Fibroblast of skin of left biceps (primary cell): ENCODE measurements around the gene PPP1R18.
"Not testable (repeated sequence)": the region's sequence is repeated elsewhere in the genome, so short reads cannot be mapped to it uniquely, and the experiment has no call there.

Source experiments
- DNase-seq, 2 experiments: peaks; one replicate each; pipeline ENCODE4 v3.0.0-alpha.2; 2013; ENCODE audit warnings: low read depth in 2 of 2

The PPP1R18 gene

DNA sequence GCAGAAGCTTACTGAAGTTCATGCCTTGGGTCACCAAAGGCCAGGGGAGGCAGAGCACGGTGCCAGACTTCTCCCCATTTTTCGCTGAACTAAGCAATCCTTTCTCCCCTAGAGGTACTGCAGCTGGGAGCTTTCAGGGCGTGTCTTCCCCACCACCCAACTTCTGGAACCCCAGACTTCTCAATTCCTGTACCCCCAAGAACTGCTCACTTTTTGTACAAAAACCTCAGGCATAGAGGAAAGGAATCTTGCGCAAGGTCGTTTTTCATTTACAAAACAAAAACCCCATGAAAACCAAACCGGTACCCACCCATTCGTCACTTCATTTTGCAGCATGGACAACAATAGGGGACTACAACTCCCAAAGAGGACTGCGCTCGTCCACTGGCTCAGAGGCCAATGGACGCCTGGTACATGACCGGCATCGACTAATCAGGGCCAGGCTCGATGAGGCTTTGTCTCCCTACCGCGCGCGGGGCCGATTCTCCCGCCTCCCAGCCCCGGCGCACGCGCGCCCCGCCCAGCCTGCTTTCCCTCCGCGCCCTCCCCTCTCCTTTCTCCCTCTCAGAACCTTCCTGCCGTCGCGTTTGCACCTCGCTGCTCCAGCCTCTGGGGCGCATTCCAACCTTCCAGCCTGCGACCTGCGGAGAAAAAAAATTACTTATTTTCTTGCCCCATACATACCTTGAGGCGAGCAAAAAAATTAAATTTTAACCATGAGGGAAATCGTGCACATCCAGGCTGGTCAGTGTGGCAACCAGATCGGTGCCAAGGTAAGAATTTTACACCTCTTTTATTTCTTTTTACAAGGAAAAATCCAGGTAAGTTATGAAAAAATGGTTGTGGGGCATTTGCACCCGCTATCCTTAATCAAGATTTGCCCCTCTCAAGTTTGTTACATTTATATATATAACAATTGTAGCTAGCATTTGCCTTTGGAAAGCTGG is 33.6 kb upstream of the PPP1R18 start, which contains the start of gene TUBB:
Gene TUBB, plus strand, starts transcription at position 562 of the 947 bp plus-strand sequence. Its CDS starts 155 bp downstream, at position 717.
- peak; percentile 95 for DNase-seq

DNA sequence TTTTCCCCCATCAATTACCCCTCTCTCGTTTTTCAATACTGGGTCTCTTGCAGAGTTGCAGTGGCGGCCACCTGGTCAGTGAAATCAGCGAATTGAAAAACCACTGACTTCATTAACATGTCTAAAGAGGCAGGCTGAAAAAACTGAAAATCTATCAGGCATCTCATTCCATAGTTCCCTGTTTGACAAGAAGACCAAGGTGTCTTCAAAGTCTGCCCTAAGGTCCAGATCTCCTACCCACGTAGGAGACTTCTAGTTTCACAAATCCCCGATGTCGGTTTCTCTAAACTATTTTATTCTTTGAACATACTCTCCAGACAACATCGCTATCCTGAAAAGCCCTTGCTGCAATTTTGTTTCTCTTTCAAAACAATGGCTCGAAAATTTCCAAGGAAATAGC is 32.9 kb upstream of the PPP1R18 start:
- no peak for DNase-seq

DNA sequence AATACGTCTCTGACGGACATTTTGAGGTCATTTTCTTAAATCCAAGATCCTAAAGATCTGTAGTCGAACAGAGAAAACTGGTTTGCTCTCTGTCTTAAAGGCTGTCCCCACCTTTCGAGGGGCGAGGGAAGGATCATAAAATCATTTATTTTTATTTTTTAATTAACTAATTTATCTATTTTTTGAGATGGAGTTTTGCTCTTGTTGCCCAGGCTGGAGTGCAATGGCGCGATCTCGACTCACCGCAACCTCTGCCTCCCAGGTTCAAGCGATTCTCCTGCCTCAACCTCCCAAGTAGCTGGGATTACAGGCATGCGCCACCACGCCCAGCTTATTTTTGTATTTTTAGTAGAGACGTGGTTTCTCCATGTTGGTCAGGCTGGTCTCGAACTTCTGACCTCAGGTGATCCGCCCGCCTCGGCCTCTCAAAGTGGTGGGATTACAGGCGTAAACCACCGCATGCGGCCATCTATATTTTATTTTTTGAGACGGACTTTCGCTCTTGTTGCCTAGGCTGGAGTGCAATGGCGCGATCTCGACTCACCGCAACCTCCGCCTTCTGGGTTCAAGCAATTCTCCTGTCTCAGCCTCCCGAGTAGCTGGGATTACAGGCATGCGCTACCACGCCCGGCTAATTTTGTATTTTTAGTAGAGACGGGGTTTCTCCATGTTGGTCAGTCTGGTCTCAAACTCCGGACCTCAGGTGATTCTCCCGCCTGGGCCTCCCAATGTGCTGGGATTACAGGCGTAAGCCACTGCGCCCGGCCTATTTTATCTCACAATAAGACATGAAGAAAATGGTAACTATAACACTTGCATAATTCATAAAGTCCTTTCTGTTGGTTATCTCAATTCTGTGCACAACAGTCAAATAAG is 31.6 kb upstream of the PPP1R18 start:
- DNase-seq = not testable (repeated sequence)

DNA sequence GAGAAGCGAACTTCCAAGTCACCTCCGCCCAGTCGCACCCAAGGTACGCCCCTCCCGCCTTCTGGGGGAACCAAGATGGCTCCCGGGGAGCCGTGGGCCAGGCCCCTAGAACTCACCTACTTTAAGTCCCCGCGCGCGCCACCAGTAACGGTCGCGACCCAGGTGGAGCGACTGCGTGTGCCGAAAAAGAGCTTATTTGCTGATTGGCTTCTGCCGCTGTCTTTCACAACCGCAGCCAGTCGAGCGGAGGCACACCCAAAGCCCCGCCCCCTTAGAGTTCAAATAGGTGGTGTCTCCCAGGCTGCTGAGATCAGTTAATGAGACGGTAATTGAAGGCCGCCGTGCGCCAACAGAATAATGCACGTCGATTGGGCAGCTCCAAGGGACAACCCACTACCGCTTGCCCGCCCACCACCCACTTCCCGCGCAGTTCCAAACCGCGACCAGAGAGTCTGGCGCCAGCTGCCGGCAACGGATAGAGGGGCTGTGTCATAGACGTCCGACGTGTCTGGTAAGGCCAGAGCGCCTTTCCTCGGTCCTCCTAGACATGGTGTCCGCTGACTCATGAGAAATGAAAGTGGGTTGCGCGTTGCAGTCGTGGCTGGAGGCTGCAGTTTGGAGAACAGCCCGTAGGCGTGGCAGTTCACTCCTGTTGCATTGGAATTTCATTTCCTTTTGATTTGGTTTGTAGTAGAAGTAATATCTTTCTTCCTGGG is 30.8 kb upstream of the PPP1R18 start, which contains the start of gene MDC1:
Gene MDC1, minus strand, starts transcription at position 153 of the 716 bp plus-strand sequence. CDS start 2,106 bp downstream, outside the sequence.
- peak; percentile 100 for DNase-seq

DNA sequence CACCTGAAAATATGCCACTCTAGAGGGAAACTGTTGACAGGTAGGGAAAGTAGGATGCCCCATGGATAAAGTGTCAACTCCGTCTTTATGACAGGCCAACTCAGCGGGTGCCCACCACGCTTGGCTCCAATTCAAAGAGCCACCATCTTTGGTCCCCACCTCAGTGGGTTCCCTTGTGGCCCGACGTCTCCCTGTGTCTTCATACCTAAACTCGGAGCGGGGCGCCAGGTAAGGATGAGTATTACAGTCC is 30.4 kb upstream of the PPP1R18 start:
- DNase-seq = no peak

DNA sequence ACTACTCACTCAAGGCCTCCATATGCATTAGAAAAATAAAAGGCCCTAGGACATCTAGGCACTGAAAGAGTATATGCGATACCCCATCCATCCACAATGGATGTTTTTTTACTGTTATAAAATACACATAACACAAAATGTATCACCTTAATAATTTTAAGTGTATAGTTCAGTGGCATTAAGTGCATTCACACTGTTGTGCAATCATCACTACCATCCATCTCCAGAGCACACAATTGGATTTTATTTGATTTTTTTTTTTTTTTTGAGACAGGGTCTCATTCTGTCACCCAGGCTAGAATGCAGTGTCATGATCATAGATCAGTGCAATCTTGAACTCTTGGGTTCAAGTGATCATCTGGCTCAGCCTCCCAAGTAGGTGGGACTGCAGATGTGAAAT is 27.8 kb upstream of the PPP1R18 start:
- DNase-seq = no peak

DNA sequence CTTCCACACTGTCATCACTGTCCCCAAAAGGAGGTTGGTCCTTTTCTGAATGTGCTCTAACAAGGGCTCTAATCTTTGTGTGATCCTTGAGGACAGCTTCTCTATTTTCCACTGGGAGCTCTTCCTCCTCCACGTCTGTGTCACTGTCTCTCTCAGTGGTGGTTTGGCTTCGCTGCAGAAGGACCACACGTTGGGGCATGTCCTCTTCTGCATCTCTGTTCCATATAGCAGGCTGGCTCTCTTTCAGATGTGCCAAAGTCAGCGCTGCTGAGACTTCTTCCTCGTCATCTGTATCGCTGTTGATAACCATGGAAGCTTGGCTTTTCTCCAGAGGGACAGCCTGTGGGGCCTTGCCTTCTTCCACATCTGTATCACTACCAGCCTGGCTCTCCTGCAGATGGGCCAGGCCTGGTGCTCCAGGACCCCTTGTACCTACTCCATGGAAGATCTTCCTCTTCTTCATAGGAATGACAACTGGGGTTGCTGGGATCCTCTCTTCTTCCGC is 26.0 kb upstream of the PPP1R18 start:
- DNase-seq = no peak

DNA sequence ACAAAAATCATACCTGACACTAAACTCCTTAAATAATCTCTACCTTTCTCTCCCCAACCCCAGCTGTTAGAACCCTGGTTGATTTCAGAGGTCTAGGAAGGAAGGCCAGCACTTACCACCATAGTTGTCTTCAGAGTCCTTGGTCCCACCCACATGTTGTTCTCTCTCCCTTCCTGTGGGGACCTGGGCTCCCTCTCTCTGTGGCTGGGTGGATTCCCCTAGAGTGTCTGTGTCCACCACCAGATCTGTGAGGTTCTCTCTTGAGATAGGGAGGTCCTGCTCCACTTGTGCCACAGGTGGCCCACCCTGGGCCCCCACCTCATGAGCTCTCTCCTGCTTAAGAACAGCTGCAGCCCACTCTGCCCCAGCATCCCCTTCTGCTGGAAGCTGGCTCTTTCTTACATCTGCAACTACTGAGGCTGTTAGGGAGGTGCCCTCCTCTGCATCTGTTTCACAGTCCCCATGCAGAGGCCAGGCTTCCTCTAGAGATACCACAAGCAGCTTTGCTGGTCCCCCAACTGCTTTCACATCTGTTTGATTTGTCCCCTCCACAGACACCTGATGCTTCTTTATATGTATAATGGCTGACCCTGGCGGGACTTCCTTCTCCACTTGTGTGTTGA is 25.4 kb upstream of the PPP1R18 start:
- no peak for DNase-seq

DNA sequence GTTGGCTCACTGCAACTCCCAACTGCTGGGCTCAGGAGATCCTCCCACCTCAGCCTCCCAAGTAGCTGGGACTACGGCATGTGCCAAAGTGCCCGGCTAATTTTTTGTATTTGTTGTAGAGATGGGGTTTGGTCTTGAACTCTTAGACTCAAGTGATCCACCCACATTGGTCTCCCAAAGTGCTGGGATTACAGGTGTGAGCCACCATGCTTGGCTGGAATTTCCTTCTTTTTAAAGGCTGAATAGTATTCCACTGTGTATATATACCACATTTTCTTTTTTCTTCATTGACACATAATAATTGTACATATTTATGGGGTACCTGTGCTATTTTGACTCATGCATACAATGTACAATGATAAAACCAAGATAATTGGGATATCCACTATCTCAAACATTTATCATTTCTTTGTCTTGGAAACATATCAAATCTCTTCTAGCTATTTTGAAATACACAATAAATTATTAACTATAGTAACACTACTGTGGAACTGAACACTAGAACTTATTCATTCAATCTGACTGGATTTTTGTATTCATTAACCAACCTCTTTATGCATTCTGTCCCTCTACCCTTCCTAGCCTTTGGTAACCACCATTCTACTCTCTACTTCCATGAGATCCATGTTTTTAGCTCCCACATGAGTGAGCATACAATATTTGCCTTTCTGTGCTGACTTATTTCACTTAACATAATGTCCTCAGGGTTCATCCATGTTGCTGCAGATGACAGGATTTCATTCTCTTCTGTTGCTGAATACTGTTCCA is 22.8 kb upstream of the PPP1R18 start:
- no peak for DNase-seq

DNA sequence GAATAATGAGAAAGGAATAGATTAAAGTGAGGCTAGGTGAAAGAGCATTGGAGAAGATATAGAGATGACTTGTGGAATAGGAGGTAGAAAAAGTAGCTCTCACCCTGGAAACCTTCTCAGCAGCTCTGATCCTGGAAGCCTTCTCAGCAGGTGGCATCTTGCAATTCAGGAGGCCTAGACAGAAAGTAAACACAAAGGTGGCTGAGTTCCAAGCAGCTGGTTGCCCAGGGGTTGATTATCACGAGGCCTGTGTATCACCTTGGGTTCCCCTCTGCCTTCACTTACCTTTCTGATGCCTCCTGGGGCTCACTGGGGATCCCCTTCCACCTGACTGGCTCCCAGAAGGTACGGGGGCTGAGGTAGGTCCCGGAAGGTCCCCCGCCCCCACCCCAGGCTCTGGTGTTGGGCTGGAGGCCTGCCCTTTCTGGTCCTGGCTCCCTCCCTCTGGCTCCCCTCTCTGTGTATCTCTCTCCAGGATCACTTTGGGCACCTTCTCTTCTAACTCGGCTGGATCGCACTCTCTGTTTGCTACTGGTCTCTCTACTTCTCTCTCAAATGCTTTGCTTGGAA is 20.9 kb upstream of the PPP1R18 start:
- no peak for DNase-seq

DNA sequence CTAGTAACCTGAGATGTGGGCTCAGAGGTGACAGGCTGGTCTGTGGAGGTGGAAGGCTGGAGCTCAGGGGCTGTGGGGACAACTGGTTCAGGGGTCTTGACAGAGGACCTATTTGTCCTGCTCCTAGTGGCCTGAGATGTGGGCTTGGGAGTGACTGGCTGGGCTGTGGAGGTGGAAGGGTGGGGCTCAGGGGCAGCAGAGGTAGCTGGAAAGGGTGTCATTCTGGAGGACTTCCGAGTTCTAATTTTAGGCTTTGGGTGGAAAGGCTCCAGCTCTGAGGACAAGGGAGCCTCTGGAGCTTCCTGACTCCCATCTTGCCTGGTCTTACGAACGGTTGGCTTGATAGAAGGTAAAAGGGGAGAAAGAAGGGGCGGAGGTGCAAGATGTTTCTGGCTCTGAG is 19.2 kb upstream of the PPP1R18 start:
- DNase-seq = no peak

DNA sequence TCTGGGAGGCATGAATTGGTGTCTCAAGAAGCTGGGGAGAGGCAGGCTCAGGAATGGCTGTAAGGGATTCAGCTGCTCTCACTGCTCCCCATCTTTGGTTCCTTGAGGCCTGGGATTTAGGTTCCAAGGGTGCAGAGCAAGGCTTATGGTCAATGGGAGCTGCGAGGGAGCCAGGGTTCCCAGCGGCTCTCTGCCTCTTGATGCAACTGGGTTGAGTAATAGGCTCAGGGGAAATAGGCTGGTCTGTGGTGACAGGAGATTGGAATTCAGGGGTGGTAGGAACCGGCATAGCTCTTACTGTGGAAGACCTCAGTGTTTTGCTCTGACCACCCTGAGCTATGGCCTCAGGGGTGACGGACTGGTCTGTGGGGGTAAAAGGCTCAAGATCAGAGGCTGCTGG is 17.4 kb upstream of the PPP1R18 start:
- no peak for DNase-seq

DNA sequence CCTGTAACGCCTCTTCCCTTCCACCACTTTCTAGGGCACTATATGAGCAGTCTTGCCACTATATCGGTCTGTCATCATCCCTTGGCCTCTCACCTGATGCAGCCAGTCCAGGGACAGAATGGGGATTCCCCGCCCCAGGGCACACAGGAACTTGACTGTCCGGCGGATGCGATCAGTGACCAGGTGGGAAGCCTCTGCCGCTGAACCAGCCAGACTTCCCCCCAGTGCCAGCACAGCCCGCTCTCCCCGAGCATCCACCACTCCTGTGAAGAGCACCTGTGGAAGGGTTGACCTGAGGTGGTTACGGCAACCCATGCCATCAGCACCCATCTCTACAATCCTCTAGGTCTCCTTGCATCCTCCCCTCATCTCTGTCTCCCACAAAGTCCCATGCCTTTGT is 16.6 kb upstream of the PPP1R18 start:
- DNase-seq = no peak

DNA sequence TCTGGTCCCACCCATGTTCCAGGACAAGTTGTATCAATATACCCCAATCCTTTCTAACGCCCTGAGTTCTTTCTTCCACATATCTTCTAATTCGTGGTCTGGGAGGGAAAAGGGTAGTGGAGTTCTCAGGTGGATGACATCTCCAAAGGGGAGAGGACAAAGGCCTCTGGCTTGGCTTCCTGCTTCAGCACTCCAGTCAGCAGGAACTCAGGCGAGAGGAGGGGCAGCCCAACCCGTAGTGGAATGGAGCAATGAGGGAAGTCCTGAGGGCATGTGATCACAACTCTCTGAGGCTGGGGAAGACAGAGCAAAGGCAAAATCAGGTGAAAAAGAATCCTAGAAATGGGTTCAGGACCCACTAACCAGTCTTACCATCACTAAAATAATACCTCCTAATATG is 13.9 kb upstream of the PPP1R18 start:
- DNase-seq = no peak

DNA sequence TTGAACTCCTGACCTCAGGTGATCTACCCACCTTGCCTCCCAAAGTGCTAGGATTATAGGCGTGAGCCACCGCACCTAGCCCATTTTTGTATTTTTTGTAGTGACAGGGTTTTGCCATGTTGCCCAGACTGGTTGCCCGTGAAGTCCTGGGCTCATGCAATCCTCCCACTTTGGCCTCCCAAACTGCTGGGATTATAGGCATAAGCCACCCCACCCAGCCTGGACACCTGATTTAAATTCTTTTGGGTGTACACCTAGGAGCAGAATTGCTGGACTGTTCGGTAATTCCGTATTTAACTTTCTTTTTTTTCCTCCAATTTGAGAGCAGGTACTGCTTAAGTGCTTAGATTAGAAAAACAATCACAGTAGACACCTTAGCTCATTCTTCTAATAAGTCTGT is 10.0 kb upstream of the PPP1R18 start:
- no peak for DNase-seq

DNA sequence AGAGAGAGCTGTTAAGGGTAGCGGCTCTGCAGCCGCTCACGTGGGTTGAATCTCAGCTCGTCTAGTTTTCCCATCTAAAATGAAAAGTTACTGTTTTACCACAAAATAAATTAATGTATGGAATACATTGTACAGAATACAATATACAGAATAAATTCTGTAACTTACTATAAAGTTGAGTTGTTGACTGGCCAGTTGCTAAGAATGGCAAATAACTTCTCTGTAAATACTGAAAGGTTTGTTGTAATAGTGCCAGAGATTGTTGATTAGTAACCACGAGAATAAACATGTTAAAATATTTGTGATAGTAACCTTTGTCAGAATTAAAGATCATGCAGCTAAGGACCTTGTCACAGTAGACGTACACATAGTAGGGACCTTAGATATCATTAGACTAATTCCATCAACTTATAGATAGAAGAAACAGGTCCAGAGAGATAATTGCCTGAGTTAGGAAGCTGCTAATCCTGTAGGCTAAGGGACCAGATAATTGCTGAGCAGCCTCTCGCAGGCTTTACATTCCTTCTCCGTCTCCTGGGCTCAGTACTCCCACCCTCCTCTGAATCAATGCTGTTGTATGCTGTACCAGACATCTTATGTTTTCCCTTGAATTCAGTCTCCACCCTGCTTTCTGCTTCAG is 4.9 kb upstream of the PPP1R18 start:
- no peak for DNase-seq

DNA sequence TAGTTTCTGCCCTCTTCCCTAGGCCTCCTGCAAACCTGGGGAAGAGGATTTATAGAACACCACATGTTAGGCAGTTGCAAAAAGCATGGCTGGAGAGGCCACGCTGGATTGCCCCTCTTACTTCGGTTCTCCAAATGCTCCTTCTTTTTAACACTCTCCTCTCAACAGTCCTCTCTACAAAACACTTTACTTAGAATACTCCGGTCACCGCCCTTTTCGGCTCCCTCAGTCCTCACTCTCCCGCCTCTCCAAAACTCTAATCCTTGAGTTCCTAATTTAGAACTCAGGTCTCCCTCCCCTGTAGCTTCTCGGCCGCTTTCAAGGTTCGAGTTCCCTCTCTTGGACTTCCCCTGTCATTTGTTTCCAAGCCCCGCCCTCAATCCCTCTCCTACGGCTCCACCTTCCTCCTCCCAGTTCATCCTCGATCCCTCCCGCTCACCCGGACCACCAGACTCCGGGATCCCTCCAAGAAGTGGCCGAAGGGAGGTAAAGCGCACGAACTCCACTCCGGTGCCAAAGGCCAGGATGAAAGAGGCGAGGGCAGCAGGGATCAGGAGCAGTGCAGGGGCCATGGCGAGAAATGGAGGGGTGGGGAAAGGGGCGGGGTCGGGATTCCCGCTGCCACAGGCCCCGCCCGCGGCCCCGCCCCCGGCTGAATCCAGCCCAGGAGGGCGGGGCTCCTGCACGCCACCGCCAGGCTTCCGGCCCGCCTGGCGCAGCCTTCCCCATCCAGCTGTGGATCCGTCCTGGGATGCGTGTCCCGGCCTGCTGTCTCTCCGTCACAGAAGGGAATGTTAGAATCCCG is 4.2 kb upstream of the PPP1R18 start, which contains the start of gene NRM:
Gene NRM, minus strand, starts transcription at position 582 of the 805 bp plus-strand sequence. Its CDS starts 10 bp downstream, at position 572.
- peak in 1 of 2 experiments; percentile 57 for DNase-seq

DNA sequence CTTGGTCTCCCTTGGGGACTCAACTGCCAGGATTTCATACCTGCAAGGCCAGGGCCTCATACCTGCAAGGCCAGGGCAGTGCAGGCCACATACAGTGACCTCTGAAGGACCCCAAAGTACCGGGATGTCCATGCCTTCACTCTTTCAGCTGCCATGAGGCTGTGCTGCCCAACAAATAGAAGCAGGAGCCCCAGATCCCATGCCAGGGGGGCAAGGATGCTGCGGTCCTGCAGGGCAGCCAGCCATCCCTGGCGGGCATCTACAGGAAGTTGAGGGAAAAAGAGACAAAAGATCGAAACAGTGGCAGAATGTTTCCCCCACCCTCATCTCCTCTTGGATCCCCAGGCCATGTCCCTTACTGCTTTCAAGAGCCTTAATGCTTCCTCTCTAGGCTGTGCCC is 3.5 kb upstream of the PPP1R18 start:
- DNase-seq = no peak
